VCaP (cell line): ENCODE measurements around the gene ESPNL.

ENCODE experiments used
- H3K27ac ChIP-seq: fragments of 450-650 bp; 2 replicates; pipeline ENCODE4 v1.5.1; 2017
- CTCF ChIP-seq: fragments of 450-650 bp; conservative IDR thresholded peaks from 2 replicates; pipeline ENCODE4 v1.5.1; 2017; ENCODE audit warnings: mild to moderate bottlenecking, moderate library complexity

ESPNL gene

DNA sequence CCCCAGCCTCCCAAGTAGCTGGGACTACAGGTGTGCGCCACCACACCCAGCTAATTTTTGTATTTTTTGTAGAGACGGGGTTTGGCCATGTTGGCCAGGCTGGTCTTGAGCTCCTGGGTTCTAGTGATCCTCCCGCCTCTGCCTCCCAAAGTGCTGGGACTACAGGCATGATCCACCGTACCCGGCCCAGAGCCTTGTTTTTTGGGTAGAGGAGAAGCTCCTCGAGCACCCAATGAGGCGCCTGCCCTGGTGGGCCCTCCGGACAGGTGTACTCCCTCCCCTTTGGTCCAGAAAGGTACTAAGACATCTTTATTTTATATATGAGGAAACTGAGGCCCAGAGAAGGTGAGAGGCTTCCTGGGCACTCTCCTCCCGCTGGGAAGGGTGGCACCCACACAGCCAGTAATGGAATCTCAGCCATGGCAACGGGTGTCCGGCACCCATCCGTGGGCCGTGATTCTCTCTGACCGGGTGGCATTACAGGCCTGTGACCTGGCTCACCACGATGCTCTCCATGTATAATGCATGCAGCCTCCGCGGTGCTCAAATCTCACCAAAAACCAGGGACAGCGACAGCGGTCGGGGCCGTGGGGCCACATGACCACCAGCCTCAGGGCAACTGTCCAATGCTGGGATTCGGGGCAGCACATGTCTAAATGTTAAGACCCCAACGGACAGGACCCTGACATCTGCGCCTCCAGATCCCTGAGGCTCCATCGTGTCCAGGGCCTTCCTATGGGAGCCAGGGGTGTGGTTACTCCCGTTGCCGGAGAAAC is 21.6 kb downstream of the ESPNL start:
- no peak overlapping the region for H3K27ac ChIP-seq
- TF ChIP-seq CTCF = no peak

GRCh38 chr2:238122287-238123217 is 22.4 kb downstream of the ESPNL start:
- no peak overlapping the region for H3K27ac ChIP-seq

GRCh38 chr2:238123218-238123971 is 23.3 kb downstream of the ESPNL start:
- TF ChIP-seq CTCF = no peak
- H3K27ac ChIP-seq = no peak overlapping the region

More at GRCh38 chr2:238122287-238123217, 22.4 kb downstream of the ESPNL start:
- no peak for TF ChIP-seq CTCF

DNA sequence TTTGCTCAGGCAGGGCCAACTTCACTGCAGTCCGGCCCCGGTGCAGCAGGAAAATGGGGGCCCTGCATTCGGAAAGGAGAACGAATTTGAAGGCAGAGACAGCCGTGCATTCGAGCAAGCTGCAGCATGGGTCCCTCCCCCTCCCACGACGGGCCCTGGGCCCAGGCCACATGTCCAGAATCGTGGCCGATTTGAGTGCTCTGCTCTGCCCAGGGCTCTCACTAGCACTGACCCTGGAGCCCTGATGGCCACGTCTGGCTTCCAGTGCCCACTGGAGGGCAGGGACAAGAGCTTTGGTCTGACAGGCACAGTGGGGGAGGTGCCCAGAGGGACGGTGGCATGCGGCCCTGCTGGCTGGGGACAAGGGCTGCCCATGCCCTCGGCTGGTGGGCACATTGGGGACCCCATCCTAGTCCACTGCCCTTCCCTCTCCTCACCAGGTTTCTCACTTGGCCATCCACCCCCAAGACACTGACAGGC is 23.9 kb downstream of the ESPNL start:
- TF ChIP-seq CTCF = no peak

GRCh38 chr2:238124488-238125126 is 24.5 kb downstream of the ESPNL start:
- TF ChIP-seq CTCF = no peak
- no peak overlapping the region for H3K27ac ChIP-seq

More for the DNA sequence above, 23.9 kb downstream of the ESPNL start:
- no peak overlapping the region for H3K27ac ChIP-seq

GRCh38 chr2:238125127-238125885 is 25.2 kb downstream of the ESPNL start:
- TF ChIP-seq CTCF = no peak

More at GRCh38 chr2:238125127-238125885, 25.2 kb downstream of the ESPNL start:
- no peak overlapping the region for H3K27ac ChIP-seq
